ENCODE measurements around the gene COL5A3.

DNA sequence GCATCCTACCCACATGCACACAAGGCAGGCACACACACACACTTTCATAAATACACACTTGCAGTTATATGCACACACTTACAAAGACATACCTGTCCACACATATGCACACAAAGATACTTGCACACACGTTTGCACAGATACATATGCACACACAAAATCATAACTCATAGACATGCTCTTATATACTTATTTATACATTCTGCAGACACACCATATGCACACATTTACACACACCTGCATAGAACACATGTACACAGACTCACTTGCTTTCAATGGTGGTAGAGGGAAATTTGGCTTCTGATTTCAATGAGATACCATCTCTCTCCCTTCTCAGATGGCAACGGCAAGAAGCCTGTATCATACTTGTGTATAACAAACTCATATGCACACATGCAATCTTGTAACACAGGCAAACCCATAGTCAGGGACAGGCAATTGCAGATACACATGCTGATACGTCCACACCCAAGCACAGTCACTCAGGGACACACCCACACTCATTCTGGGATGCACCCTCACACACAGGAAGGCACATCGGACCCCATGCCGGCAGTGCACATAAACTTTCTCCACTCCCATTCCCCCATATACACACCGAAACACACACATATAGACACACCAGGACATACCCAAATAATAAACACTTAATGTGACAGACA is 98.6 kb downstream of the COL5A3 start:
- TF ChIP-seq ZNF530 (CRISPR knock-in tag; IDR thresholded peaks at IDR 0.05; ENCODE audit: low read depth) = no peak
- TF ChIP-seq, protein P1, sequence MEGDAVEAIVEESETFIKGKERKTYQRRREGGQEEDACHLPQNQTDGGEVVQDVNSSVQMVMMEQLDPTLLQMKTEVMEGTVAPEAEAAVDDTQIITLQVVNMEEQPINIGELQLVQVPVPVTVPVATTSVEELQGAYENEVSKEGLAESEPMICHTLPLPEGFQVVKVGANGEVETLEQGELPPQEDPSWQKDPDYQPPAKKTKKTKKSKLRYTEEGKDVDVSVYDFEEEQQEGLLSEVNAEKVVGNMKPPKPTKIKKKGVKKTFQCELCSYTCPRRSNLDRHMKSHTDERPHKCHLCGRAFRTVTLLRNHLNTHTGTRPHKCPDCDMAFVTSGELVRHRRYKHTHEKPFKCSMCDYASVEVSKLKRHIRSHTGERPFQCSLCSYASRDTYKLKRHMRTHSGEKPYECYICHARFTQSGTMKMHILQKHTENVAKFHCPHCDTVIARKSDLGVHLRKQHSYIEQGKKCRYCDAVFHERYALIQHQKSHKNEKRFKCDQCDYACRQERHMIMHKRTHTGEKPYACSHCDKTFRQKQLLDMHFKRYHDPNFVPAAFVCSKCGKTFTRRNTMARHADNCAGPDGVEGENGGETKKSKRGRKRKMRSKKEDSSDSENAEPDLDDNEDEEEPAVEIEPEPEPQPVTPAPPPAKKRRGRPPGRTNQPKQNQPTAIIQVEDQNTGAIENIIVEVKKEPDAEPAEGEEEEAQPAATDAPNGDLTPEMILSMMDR (CRISPR knock-in tag; IDR thresholded peaks at IDR 0.05) = no peak
